HL-60 (cell line): ENCODE results near the gene CACNA1C.

Source experiments
- DNase-seq, 2 experiments: peaks; one replicate each; pipeline ENCODE4 v3.0.0-alpha.2; 2010 to 2020; ENCODE audit warnings: low read depth in 1 of 2, low spot score in 1 of 2
- H3K27ac ChIP-seq: fragments of 250-450 bp; sonication (Bioruptor Pico); replicated peaks from 2 replicates; pipeline ENCODE4 v1.5.1; 2020; ENCODE audit warnings: mild to moderate bottlenecking, moderate library complexity
- H3K27me3 ChIP-seq: fragments of 250-450 bp; sonication (Bioruptor Pico); 2 replicates; pipeline ENCODE4 v1.5.1; 2021; ENCODE audit warnings: mild to moderate bottlenecking, moderate library complexity; ENCODE audit not compliant: insufficient read depth, poor library complexity, severe bottlenecking
- H3K4me3 ChIP-seq: replicated peaks from 2 replicates; pipeline ENCODE4 v1.5.1; 2011; ENCODE audit warnings: mild to moderate bottlenecking, control low read depth, low read length; ENCODE audit not compliant: insufficient read depth
- CTCF ChIP-seq: IDR thresholded peaks from one replicate; pipeline ENCODE4 v1.5.1; 2011; ENCODE audit warnings: low read length, control low read depth, inconsistent platforms; ENCODE audit not compliant: insufficient read depth
- GABPA ChIP-seq: IDR thresholded peaks from 2 replicates; pipeline ENCODE4 v1.6.1; 2012; ENCODE audit warnings: low read depth
- POLR2AphosphoS5 ChIP-seq: IDR thresholded peaks from 2 replicates; pipeline ENCODE4 v1.6.1; 2012; ENCODE audit warnings: low read depth
- SPI1 ChIP-seq: IDR thresholded peaks from 2 replicates; pipeline ENCODE4 v1.6.1; 2012; ENCODE audit warnings: low read depth, mild to moderate bottlenecking, borderline replicate concordance
- TF ChIP-seq, protein P1 (sequence below): IDR thresholded peaks from 2 replicates; pipeline ENCODE4 v1.6.1; 2012; ENCODE audit warnings: low read depth; ENCODE audit not compliant: insufficient replicate concordance

Gene CACNA1C

DNA sequence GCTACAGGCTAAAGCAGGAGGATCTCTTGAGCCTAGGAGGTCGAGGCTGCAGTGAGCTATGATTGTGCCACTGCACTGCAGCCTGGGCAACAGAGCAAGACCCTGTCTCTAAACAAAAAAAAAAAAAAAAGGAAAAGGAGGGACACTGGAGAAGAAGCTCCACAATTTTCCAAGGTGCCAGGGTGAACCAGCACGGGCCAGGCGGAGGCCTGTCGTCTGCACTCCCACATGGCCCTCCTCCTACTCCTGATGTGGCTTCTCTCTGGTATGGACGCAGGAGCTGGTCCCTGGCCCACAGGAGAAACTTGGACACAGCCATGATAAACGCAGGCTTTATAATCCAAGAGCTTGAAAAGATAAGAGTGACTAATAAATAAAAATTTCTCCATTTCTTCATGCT is 341.2 kb downstream of the CACNA1C start:
- no peaks in the 10 kb centered on the region for H3K27me3 ChIP-seq
- no peak overlapping the region for H3K27ac ChIP-seq
- H3K4me3 ChIP-seq: no peak overlapping the region
- no peak for DNase-seq
- TF ChIP-seq SPI1 (no peak), POLR2AphosphoS5 (no peak), GABPA (no peak), CTCF (no peak)
- TF ChIP-seq, protein P1, sequence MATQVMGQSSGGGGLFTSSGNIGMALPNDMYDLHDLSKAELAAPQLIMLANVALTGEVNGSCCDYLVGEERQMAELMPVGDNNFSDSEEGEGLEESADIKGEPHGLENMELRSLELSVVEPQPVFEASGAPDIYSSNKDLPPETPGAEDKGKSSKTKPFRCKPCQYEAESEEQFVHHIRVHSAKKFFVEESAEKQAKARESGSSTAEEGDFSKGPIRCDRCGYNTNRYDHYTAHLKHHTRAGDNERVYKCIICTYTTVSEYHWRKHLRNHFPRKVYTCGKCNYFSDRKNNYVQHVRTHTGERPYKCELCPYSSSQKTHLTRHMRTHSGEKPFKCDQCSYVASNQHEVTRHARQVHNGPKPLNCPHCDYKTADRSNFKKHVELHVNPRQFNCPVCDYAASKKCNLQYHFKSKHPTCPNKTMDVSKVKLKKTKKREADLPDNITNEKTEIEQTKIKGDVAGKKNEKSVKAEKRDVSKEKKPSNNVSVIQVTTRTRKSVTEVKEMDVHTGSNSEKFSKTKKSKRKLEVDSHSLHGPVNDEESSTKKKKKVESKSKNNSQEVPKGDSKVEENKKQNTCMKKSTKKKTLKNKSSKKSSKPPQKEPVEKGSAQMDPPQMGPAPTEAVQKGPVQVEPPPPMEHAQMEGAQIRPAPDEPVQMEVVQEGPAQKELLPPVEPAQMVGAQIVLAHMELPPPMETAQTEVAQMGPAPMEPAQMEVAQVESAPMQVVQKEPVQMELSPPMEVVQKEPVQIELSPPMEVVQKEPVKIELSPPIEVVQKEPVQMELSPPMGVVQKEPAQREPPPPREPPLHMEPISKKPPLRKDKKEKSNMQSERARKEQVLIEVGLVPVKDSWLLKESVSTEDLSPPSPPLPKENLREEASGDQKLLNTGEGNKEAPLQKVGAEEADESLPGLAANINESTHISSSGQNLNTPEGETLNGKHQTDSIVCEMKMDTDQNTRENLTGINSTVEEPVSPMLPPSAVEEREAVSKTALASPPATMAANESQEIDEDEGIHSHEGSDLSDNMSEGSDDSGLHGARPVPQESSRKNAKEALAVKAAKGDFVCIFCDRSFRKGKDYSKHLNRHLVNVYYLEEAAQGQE: no peak

DNA sequence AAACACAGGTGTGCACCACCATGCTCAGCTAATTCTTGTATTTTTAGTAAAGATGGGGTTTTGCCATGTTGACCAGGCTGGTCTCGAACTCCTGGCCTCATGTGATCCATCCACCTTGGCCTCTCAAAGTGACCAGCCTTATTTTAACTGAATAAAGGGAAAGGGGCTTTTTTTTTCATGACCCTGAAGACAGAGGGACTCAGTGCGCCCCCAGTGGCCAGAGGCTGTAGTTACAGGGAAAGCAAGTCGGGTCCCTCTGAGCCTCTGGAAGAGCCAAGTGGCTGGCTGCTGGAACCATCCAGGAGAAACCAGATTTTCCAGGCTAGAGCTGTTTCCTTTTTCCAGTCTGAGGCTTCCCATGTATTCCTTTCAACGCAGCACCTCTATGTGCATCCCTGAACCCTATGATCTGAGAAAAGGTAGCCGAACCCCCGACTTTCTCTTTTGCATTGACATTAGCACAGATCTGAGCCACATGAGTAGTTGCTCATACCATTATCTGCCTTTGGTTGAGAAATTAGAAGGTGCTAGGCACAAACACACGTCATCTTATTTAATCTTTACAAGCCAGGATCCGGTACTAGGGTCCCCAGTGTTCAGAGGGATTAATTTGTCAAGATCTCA is 342.7 kb downstream of the CACNA1C start:
- Histone ChIP-seq H3K27me3 (no peaks in the 10 kb centered on the region), H3K4me3 (no peak overlapping the region), H3K27ac (no peak overlapping the region)
- peak; percentile 20 to 49 for DNase-seq
- peak; percentile 59 for TF ChIP-seq CTCF
- TF ChIP-seq, protein P1: no peak

- no peak for DNase-seq
- TF ChIP-seq POLR2AphosphoS5: no peak
- no peaks in the 10 kb centered on the region for H3K27me3 ChIP-seq
- H3K4me3 ChIP-seq: no peak overlapping the region
- H3K27ac ChIP-seq: no peak overlapping the region
These were observed 343.7 kb downstream of the CACNA1C start for GRCh38 chr12:2396448-2396871.

DNA sequence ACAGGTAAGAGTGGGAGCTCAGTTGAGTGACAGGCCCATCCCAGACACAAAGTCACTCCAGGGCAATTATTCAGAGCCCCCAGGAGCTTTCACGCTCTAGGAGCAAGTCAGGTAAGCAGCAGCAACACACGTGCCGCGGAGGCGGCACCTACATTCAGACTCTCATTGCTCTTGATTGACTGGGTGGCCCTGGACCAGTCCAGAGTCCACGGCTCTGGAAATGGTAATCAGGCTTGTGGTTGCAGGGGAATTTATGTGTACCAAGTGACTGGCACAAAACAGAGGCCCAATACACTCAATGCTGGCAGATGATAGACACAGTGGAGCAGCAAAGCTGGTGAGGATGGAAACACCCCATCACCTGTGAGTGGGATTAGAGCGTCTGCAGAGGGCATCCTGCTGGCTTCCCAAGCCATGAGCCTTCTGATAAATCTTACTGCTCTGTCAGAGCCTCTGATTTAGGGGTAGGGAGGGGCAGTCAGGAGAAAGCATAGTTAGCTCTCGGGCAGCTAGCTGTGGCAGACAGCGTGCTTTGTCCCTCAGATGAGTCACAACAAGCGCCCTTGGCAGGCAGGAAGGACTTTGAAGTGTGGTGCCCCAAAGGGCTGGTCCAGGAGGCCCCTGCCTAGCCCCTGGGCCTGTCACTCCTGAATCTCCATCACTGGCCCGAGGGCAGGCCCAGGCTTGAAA is 344.7 kb downstream of the CACNA1C start:
- H3K27ac ChIP-seq: no peak overlapping the region
- no peak overlapping the region for H3K4me3 ChIP-seq
- TF ChIP-seq POLR2AphosphoS5 (no peak), CTCF (no peak), SPI1 (no peak), GABPA (no peak)
- TF ChIP-seq, protein P1: no peak
- no peaks in the 10 kb centered on the region for H3K27me3 ChIP-seq
- DNase-seq: no peak
